ENCODE data around the gene ATP13A2.

The ATP13A2 gene

DNA sequence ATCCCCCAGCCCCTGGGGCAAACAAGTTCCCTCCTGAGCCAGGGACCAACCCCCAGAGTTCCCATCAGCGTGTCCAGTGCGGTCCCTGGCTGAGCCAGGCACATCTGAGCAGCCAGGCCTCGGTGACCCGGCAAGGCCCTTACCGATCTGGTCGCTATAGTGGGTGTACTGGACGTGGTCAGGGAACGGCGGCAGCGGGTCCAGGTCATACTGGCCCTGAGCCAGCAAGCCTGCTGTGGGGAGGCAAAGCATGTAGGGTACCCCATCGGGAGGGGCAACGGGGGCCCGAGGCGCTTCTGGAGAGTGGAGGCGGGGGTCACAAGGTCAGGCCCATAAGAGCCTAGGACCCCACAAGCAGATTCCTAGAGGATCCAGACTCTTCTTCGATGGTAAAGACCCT is 34.8 kb downstream of the ATP13A2 start:
- Histone ChIP-seq H3K4me3 (replicated peaks; ENCODE audit: insufficient read depth, low read length) (no peak overlapping the region), H3K27ac (replicated peaks) (no peak overlapping the region), H3K27me3 (ENCODE audit: insufficient read depth, poor library complexity, severe bottlenecking) (peaks cover 23% of the 10 kb centered on the region)
- TF ChIP-seq GABPA (IDR thresholded peaks at IDR 0.05; ENCODE audit: low read depth): no peak
- TF ChIP-seq, protein P1, sequence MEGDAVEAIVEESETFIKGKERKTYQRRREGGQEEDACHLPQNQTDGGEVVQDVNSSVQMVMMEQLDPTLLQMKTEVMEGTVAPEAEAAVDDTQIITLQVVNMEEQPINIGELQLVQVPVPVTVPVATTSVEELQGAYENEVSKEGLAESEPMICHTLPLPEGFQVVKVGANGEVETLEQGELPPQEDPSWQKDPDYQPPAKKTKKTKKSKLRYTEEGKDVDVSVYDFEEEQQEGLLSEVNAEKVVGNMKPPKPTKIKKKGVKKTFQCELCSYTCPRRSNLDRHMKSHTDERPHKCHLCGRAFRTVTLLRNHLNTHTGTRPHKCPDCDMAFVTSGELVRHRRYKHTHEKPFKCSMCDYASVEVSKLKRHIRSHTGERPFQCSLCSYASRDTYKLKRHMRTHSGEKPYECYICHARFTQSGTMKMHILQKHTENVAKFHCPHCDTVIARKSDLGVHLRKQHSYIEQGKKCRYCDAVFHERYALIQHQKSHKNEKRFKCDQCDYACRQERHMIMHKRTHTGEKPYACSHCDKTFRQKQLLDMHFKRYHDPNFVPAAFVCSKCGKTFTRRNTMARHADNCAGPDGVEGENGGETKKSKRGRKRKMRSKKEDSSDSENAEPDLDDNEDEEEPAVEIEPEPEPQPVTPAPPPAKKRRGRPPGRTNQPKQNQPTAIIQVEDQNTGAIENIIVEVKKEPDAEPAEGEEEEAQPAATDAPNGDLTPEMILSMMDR (IDR thresholded peaks at IDR 0.05; ENCODE audit: insufficient read depth, low read length): no peak
- TF ChIP-seq SPI1 (IDR thresholded peaks at IDR 0.05; ENCODE audit: borderline replicate concordance, low read depth): no peak
- TF ChIP-seq, protein P2, sequence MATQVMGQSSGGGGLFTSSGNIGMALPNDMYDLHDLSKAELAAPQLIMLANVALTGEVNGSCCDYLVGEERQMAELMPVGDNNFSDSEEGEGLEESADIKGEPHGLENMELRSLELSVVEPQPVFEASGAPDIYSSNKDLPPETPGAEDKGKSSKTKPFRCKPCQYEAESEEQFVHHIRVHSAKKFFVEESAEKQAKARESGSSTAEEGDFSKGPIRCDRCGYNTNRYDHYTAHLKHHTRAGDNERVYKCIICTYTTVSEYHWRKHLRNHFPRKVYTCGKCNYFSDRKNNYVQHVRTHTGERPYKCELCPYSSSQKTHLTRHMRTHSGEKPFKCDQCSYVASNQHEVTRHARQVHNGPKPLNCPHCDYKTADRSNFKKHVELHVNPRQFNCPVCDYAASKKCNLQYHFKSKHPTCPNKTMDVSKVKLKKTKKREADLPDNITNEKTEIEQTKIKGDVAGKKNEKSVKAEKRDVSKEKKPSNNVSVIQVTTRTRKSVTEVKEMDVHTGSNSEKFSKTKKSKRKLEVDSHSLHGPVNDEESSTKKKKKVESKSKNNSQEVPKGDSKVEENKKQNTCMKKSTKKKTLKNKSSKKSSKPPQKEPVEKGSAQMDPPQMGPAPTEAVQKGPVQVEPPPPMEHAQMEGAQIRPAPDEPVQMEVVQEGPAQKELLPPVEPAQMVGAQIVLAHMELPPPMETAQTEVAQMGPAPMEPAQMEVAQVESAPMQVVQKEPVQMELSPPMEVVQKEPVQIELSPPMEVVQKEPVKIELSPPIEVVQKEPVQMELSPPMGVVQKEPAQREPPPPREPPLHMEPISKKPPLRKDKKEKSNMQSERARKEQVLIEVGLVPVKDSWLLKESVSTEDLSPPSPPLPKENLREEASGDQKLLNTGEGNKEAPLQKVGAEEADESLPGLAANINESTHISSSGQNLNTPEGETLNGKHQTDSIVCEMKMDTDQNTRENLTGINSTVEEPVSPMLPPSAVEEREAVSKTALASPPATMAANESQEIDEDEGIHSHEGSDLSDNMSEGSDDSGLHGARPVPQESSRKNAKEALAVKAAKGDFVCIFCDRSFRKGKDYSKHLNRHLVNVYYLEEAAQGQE (IDR thresholded peaks at IDR 0.05; ENCODE audit: insufficient replicate concordance, low read depth): no peak
- no peak for TF ChIP-seq POLR2AphosphoS5 (IDR thresholded peaks at IDR 0.05; ENCODE audit: low read depth)
- DNase-seq (ENCODE audit: low read depth in 1 of 2, low spot score in 1 of 2): no peak

DNA sequence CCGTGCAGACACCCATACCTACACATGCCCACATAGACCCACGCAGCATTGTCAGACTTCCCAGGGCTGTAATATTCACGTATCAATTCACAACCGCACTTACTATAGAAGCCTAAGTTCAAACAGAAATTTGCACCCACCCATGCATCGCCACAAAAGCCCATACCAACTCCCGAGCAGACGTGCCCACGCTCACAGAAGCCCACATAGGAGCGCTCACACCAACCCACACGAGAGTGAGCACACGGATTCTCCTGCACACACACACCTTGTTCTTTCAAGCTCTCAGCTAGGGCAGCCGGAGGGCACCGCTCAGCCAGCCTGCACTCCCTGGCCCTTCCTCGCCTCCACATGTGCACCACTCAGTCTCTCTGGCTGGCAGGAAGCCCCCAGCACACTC is 35.9 kb downstream of the ATP13A2 start:
- Histone ChIP-seq H3K27me3 (ENCODE audit: insufficient read depth, poor library complexity, severe bottlenecking) (peaks cover 14% of the 10 kb centered on the region), H3K27ac (replicated peaks) (no peak overlapping the region), H3K4me3 (replicated peaks; ENCODE audit: insufficient read depth, low read length) (no peak overlapping the region)
- DNase-seq (ENCODE audit: low read depth in 1 of 2, low spot score in 1 of 2): no peak
- no peak for TF ChIP-seq SPI1 (IDR thresholded peaks at IDR 0.05; ENCODE audit: borderline replicate concordance, low read depth)

DNA sequence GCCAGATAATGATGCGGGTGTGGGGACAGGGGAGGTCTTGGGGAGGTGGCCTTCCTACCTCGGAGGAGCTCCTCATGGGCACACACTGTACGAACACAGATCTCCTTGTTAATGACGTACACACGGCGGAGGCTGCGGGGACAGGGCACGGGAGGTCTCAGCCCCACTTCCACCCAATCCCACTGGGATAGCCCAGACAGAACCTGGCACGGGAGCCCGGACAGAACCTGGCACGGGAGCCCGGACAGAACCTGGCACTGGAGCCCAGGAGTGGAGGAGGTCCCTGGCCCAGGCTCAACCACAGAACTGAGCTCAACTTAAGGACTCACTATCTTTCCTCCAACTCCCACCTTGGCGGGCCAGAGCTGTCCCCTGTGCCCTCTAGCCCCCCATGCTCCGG is 36.5 kb downstream of the ATP13A2 start:
- Histone ChIP-seq H3K27me3 (ENCODE audit: insufficient read depth, poor library complexity, severe bottlenecking) (peaks cover 11% of the 10 kb centered on the region), H3K4me3 (replicated peaks; ENCODE audit: insufficient read depth, low read length) (no peak overlapping the region), H3K27ac (replicated peaks) (no peak overlapping the region)
- no peak for DNase-seq (ENCODE audit: low read depth in 1 of 2, low spot score in 1 of 2)
- TF ChIP-seq POLR2AphosphoS5 (IDR thresholded peaks at IDR 0.05; ENCODE audit: low read depth) (no peak), GABPA (IDR thresholded peaks at IDR 0.05; ENCODE audit: low read depth) (no peak), SPI1 (IDR thresholded peaks at IDR 0.05; ENCODE audit: borderline replicate concordance, low read depth) (no peak)
- TF ChIP-seq, protein P1 (IDR thresholded peaks at IDR 0.05; ENCODE audit: insufficient read depth, low read length): no peak
- TF ChIP-seq, protein P2 (IDR thresholded peaks at IDR 0.05; ENCODE audit: insufficient replicate concordance, low read depth): no peak

DNA sequence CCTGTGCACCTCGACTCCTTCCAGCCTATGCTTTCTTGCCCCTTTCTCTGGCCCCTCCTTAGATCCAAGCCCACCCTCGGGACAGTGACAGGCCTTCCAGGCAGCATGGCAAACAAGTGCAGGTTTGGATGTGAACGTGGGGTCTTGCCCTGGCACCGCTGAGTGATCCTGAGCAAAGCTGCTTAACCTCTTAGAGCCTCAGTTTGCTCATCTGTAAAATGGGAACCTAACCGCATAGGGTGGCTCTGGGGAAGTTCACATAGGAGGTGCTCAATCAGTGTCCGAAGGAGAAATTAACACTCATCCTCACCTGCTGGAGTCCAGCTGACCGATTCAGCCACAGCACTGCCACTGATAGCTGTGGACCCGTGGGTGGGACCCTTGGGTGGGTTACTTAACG is 38.5 kb downstream of the ATP13A2 start:
- H3K27ac ChIP-seq (replicated peaks): no peak overlapping the region
- TF ChIP-seq GABPA (IDR thresholded peaks at IDR 0.05; ENCODE audit: low read depth) (no peak), SPI1 (IDR thresholded peaks at IDR 0.05; ENCODE audit: borderline replicate concordance, low read depth) (no peak), POLR2AphosphoS5 (IDR thresholded peaks at IDR 0.05; ENCODE audit: low read depth) (no peak)
- TF ChIP-seq, protein P2 (IDR thresholded peaks at IDR 0.05; ENCODE audit: insufficient replicate concordance, low read depth): no peak
- TF ChIP-seq, protein P1 (IDR thresholded peaks at IDR 0.05; ENCODE audit: insufficient read depth, low read length): no peak
- H3K27me3 ChIP-seq (ENCODE audit: insufficient read depth, poor library complexity, severe bottlenecking): no peaks in the 10 kb centered on the region
- H3K4me3 ChIP-seq (replicated peaks; ENCODE audit: insufficient read depth, low read length): no peak overlapping the region
- no peak for DNase-seq (ENCODE audit: low read depth in 1 of 2, low spot score in 1 of 2)

All from HL-60 (cell line).